AG04449 (cell line): Measurements from ENCODE around the gene SMAD3.

Experiments used
- CTCF ChIA-PET: fragments of 350-600 bp; formaldehyde crosslinking; extraction: SDS; loops from one replicate; lab custom pipeline; 2021; ENCODE audit warnings: antibody characterized with exemption; lab: Yijun Ruan, JAX
- POLR2A ChIA-PET: fragments of 400-600, 350-600 bp; formaldehyde crosslinking; extraction: SDS; loops from one replicate; lab custom pipeline; 2020; ENCODE audit warnings: antibody characterized with exemption, inconsistent platforms; lab: Yijun Ruan, JAX
- DNase-seq: peaks from one replicate; pipeline ENCODE4 v3.0.0-alpha.2; 2010; ENCODE audit warnings: low read depth, low spot score
- H3K4me3 ChIP-seq: 2 replicates; pipeline ENCODE4 v1.5.1; 2011; ENCODE audit warnings: low read depth, mild to moderate bottlenecking, control low read depth, low read length
- TF ChIP-seq, protein P1 (sequence below): IDR thresholded peaks from one replicate; pipeline ENCODE4 v1.5.1; 2011; ENCODE audit warnings: mild to moderate bottlenecking, moderate library complexity, low read length, control low read depth, inconsistent platforms; ENCODE audit not compliant: insufficient read depth; ENCODE audit errors: missing control alignments

Gene SMAD3

DNA sequence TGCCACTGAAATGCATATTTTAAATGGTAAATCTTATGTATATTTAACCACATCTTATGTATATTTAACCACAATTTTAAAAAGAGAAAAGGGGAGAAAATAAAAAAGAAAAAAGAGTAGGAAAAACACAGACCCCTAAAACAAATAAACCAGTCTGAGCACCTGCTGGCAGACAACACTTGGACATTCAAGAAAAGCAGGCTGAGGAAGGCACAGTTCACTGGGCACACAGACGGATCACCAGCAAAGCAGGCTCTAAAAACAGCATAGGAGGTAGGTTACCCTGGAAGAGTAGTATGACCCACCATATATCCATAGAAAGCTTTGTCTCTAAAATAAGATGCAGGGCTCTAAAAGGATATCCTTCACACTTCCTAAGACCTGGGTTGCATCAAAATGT, 162.0 kb downstream of the SMAD3 start:
- POLR2A ChIA-PET: no interaction called here
- no peak overlapping the region for H3K4me3 ChIP-seq
- no peak for DNase-seq
- TF ChIP-seq, protein P1, sequence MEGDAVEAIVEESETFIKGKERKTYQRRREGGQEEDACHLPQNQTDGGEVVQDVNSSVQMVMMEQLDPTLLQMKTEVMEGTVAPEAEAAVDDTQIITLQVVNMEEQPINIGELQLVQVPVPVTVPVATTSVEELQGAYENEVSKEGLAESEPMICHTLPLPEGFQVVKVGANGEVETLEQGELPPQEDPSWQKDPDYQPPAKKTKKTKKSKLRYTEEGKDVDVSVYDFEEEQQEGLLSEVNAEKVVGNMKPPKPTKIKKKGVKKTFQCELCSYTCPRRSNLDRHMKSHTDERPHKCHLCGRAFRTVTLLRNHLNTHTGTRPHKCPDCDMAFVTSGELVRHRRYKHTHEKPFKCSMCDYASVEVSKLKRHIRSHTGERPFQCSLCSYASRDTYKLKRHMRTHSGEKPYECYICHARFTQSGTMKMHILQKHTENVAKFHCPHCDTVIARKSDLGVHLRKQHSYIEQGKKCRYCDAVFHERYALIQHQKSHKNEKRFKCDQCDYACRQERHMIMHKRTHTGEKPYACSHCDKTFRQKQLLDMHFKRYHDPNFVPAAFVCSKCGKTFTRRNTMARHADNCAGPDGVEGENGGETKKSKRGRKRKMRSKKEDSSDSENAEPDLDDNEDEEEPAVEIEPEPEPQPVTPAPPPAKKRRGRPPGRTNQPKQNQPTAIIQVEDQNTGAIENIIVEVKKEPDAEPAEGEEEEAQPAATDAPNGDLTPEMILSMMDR: no peak
- CTCF ChIA-PET: no interaction called here

DNA sequence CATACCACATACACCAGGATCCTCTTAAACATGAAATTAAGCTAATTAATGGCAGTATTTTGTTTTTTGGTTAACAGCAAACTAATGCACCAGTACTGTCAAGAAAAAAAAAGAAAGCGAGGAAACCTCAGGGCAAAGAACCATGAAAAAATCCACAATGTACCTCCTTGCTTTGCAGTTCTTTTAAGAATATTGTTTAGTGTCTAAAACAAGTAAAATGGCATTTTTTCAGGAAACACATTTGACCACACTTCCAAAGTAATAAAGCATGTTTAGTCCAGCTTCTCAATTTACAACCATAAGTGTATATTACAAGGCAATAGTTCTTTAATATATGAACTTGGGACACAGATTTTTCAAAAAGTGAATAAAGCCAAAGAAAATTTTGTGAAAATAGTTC, 162.4 kb downstream of the SMAD3 start:
- CTCF ChIA-PET: no interaction called here
- POLR2A ChIA-PET: no interaction called here
- TF ChIP-seq, protein P1: no peak

DNA sequence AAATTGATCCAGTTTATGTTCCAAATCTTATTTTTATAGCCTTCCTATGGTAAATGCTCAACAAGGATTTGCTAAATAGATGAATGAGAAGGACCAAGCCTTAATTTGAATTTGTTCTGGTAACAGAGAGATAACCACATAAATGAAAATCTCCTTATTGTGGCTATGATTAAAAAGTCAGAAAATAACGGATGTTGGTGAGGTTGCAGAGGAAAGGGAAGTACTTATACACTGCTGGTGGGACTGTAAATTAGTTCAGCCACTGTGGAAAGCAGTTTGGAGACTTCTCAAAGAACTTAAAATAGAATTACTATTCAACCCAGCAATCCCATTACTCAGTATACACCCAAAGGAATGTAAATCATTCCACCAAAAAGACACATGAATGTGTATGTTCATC, 162.9 kb downstream of the SMAD3 start:
- CTCF ChIA-PET: no interaction called here
- POLR2A ChIA-PET: no interaction called here
- no peak overlapping the region for H3K4me3 ChIP-seq
- TF ChIP-seq, protein P1: no peak
- DNase-seq: no peak

More for the DNA sequence above, 162.4 kb downstream of the SMAD3 start:
- no peak overlapping the region for H3K4me3 ChIP-seq
- no peak for DNase-seq

DNA sequence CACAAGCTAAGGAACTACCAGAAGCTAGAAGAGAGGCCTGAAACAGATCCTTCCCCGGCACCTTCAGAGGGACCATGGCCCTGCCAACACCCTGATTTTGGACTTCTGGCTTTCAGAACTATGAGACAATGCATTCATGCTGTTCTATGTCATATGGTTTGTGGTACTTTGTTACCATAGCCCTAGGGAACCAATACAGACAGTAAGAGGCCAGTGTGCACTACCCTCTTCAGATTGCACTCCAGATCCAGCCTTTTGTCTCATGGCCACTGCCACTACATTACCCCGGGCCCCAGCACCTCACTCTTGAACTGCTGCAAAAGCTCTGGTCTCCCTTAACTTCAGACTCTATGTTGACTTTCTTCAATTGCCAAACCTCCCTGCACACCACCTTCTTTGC, 165.1 kb downstream of the SMAD3 start:
- POLR2A ChIA-PET: interaction anchor here (0.6 kb wide), 2 partner anchors 9 to 672 kb away, joined by 3 read pairs; no protein-coding TSS in a partner anchor
- TF ChIP-seq, protein P1: no peak
- no peak for DNase-seq
- no peak overlapping the region for H3K4me3 ChIP-seq
- CTCF ChIA-PET: no interaction called here

DNA sequence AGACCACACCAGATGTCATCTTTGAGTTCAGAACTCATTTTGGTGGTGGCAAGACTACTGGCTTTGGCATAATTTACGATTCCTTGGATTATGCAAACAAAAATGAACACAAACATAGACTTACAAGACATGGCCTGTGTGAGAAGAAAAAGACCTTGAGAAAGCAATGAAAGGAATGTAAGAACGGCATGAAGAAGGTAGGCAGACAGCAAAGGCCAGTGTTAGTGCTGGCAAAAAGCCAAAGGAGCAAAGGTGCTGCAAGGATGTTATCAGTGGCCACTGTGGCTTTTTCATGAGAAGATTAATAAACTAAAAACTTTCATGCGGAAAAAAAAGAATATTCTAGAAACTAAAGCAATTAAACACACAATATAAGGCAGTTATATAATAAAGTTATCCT, 167.2 kb downstream of the SMAD3 start:
- H3K4me3 ChIP-seq: no peak overlapping the region
- POLR2A ChIA-PET: no interaction called here
- CTCF ChIA-PET: no interaction called here
- TF ChIP-seq, protein P1: no peak
- no peak for DNase-seq

DNA sequence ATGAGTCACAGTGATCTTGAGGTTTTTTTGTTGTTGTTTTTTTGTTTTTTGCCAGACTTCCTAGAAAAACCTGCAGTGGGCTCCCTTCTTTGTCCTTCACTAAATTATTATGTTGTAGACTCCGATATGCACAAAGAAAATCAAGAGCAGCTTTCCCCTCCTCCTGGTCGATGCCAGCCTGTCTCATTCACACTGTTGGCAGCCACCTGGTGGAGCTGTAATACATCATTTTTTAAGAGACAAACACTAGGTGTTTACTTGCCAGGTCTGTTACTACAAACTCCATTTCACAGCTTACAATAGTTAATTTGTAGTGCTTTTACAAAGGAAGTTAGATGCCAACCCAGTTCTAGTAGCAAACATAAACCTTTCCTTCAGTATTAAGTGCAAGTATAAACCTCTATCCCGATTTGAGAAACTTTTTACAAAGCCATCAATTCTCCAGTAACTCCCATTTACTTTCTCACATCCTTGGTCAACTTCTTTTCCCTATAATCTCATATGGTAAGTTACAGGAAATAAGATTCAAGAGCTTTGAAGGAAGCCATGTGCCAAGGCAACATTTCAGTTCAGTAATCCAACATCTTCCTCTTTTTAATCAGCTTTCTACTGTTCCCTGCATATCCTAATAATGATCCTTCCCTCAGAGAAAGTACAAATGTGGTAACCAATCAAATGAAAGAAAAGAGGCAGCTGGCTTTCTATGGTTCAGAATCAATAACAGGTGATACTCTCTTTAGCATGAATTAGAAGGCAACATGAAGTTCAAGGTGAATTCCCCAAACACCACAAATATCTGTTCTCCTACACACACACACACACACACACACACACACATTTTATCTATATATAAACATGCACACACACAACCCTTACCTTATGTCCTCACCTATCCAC, 175.1 kb downstream of the SMAD3 start:
- CTCF ChIA-PET: interaction anchor here (1.2 kb wide), 1 partner anchor 37 kb away, joined by 4 read pairs; no protein-coding TSS in a partner anchor
- no peak for DNase-seq
- TF ChIP-seq, protein P1: no peak
- no peak overlapping the region for H3K4me3 ChIP-seq
- POLR2A ChIA-PET: no interaction called here
